Hepatocyte (in vitro differentiated cells): Measurements from ENCODE around the gene DTL. TPM values are rescaled to one million over a fixed set of nuclear protein-coding genes. Genes with fewer than 3 reads are reported as not detected.

ENCODE experiments used
- DNase-seq: peaks from one replicate; pipeline ENCODE4 v3.0.0-alpha.2; 2016; ENCODE audit warnings: low spot score
- H2AFZ ChIP-seq: fragments of 200-600 bp; sonication (generic); 2 replicates; pipeline ENCODE4 v1.6.0; 2016; ENCODE audit warnings: antibody characterized with exemption, mild to moderate bottlenecking
- H3K27ac ChIP-seq: fragments of 200-600 bp; sonication (generic); 2 replicates; pipeline ENCODE4 v1.5.1; 2016; ENCODE audit warnings: mild to moderate bottlenecking
- H3K27me3 ChIP-seq: fragments of 200-600 bp; sonication (generic); 2 replicates; pipeline ENCODE4 v1.6.1; 2016
- H3K36me3 ChIP-seq: fragments of 200-600 bp; sonication (generic); replicated peaks from 2 replicates; pipeline ENCODE4 v1.5.1; 2016; ENCODE audit warnings: low read depth; ENCODE audit not compliant: insufficient read depth
- H3K4me1 ChIP-seq: fragments of 200-600 bp; sonication (generic); 2 replicates; pipeline ENCODE4 v1.5.1; 2016; ENCODE audit warnings: mild to moderate bottlenecking, moderate library complexity; ENCODE audit not compliant: insufficient read depth
- H3K4me2 ChIP-seq: fragments of 200-600 bp; sonication (generic); 2 replicates; pipeline ENCODE4 v1.6.0; 2016
- H3K4me3 ChIP-seq: fragments of 200-600 bp; sonication (generic); 2 replicates; pipeline ENCODE4 v1.5.1; 2016; ENCODE audit warnings: mild to moderate bottlenecking
- H3K79me2 ChIP-seq: fragments of 200-600 bp; sonication (generic); 2 replicates; pipeline ENCODE4 v1.6.0; 2017; ENCODE audit warnings: mild to moderate bottlenecking
- H3K9me2 ChIP-seq: fragments of 200-600 bp; sonication (generic); replicated peaks from 2 replicates; pipeline ENCODE4 v1.6.0; 2017; ENCODE audit warnings: mild to moderate bottlenecking; ENCODE audit not compliant: insufficient read depth
- H3K9me3 ChIP-seq: fragments of 200-600 bp; sonication (generic); 2 replicates; pipeline ENCODE4 v1.5.1; 2016; ENCODE audit warnings: low read depth, mild to moderate bottlenecking
- H4K20me1 ChIP-seq: fragments of 200-600 bp; sonication (generic); 2 replicates; pipeline ENCODE4 v1.6.0; 2016; ENCODE audit warnings: mild to moderate bottlenecking; ENCODE audit not compliant: insufficient read depth, poor library complexity, severe bottlenecking
- CTCF ChIP-seq: fragments of 200-600 bp; sonication (generic); IDR thresholded peaks from 2 replicates; pipeline ENCODE4 v1.5.1; 2016; ENCODE audit warnings: antibody characterized with exemption, mild to moderate bottlenecking; ENCODE audit not compliant: poor library complexity
- EZH2 ChIP-seq: fragments of 200-600 bp; sonication (generic); IDR thresholded peaks from 2 replicates; pipeline ENCODE4 v1.6.1; 2016; ENCODE audit warnings: antibody characterized with exemption, mild to moderate bottlenecking, borderline replicate concordance
- EZH2phosphoT487 ChIP-seq: fragments of 200-600 bp; sonication (generic); IDR thresholded peaks from one replicate; pipeline ENCODE4 v1.6.1; 2018; ENCODE audit warnings: antibody characterized with exemption, mild to moderate bottlenecking, low read depth, moderate library complexity; ENCODE audit not compliant: unreplicated experiment, severe bottlenecking
- WGBS: methylation state at CpG from one replicate; pipeline ENCODE4 v1.1.6; 2016; ENCODE audit warnings: low lambda C conversion rate; ENCODE audit errors: missing lambda C conversion rate; 5-methylcytosine and 5-hydroxymethylcytosine counted together
- polyA plus RNA-seq: library from polyadenylated mRNA; unstranded; fragments of >200 nt; fragmentation: Nextera tagmentation; extraction: Ambion mirVana; gene quantifications from 2 replicates; pipeline ENCODE4 v1.2.1, GENCODE V29; 2016
- total RNA-seq: library from RNA; depleted of rRNA; stranded (reverse); fragments of >200 nt; gene quantifications from 2 replicates; pipeline ENCODE4 v1.2.3, GENCODE V29; 2014

DTL gene
- total and polyA plus RNA-seq, 2 experiments from 2014 or later: 3.1 to 6.7 TPM

- Histone ChIP-seq H4K20me1 (no peaks in the 10 kb centered on the region), H3K4me1 (no peaks in the 10 kb centered on the region), H3K9me3 (no peaks in the 10 kb centered on the region), H3K4me3 (no peak overlapping the region), H3K9me2 (no peaks in the 10 kb centered on the region), H3K4me2 (no peak overlapping the region), H3K27me3 (no peaks in the 10 kb centered on the region), H3K79me2 (no peaks in the 10 kb centered on the region), H2AFZ (no peak overlapping the region), H3K36me3 (no peaks in the 10 kb centered on the region), H3K27ac (no peak overlapping the region)
- no peak for DNase-seq
- TF ChIP-seq EZH2phosphoT487 (no peak), CTCF (no peak), EZH2 (no peak)
- WGBS: 75% methylated on average over 9 of the region's 9 CpGs
Observed at GRCh38 chr1:212098310-212098709, 62.8 kb downstream of the DTL start.

GRCh38 chr1:212098771-212099170 lies 63.2 kb downstream of the DTL start:
- no peak for DNase-seq
- Histone ChIP-seq H3K4me1 (peaks cover under 1% of the 10 kb centered on the region), H3K79me2 (no peaks in the 10 kb centered on the region), H3K4me3 (no peak overlapping the region), H3K9me2 (no peaks in the 10 kb centered on the region), H3K27ac (no peak overlapping the region), H3K36me3 (no peaks in the 10 kb centered on the region), H2AFZ (no peak overlapping the region), H4K20me1 (no peaks in the 10 kb centered on the region), H3K4me2 (no peak overlapping the region), H3K27me3 (no peaks in the 10 kb centered on the region), H3K9me3 (no peaks in the 10 kb centered on the region)
- 92% methylated on average over 3 of the region's 3 CpGs for WGBS
- no peak for TF ChIP-seq CTCF
- TF ChIP-seq EZH2: no peak
- TF ChIP-seq EZH2phosphoT487: no peak

DNA sequence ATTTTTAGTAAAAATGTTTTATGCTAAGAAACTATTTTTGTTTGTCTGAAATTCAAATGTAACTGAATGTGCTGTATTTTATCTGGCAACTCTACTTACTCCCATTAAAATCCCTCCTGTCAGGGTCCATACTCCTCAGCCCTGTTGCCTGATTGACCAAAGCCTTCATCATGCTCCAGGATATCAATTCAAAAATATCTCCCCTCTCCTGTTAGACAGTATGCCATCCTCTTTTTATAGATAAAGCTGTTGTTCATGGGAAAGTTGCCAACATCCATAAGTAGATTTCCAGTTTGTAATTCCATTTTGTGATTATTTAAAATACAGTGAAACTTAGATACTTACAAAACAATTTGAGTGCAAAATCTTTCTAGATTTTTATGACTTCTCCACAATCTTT lies 65.7 kb downstream of the DTL start:
- Histone ChIP-seq H3K27me3 (no peaks in the 10 kb centered on the region), H2AFZ (no peak overlapping the region), H3K9me3 (no peaks in the 10 kb centered on the region), H3K36me3 (no peaks in the 10 kb centered on the region), H4K20me1 (no peaks in the 10 kb centered on the region), H3K4me1 (peaks cover 25% of the 10 kb centered on the region), H3K4me3 (no peak overlapping the region), H3K79me2 (no peaks in the 10 kb centered on the region), H3K27ac (no peak overlapping the region), H3K9me2 (no peaks in the 10 kb centered on the region), H3K4me2 (no peak overlapping the region)
- no peak for TF ChIP-seq EZH2
- TF ChIP-seq CTCF: no peak
- TF ChIP-seq EZH2phosphoT487: no peak
- DNase-seq: no peak

GRCh38 chr1:212101735-212102134 lies 66.2 kb downstream of the DTL start:
- WGBS: 98% methylated on average over 2 of the region's 2 CpGs

More at GRCh38 chr1:212101735-212102134, 66.2 kb downstream of the DTL start:
- no peak overlapping the region for H3K4me3 ChIP-seq
- no peaks in the 10 kb centered on the region for H3K79me2 ChIP-seq
- H3K36me3 ChIP-seq: no peaks in the 10 kb centered on the region
- no peaks in the 10 kb centered on the region for H3K9me2 ChIP-seq
- TF ChIP-seq EZH2 (no peak), EZH2phosphoT487 (no peak), CTCF (no peak)
- no peaks in the 10 kb centered on the region for H4K20me1 ChIP-seq
- H3K27me3 ChIP-seq: no peaks in the 10 kb centered on the region
- peaks cover 25% of the 10 kb centered on the region for H3K4me1 ChIP-seq
- no peak overlapping the region for H3K4me2 ChIP-seq
- H3K9me3 ChIP-seq: no peaks in the 10 kb centered on the region
- no peak overlapping the region for H2AFZ ChIP-seq
- DNase-seq: no peak
- H3K27ac ChIP-seq: no peak overlapping the region
